Right lobe of liver (tissue), 4 donors: ENCODE results near the gene ZBED5.

Source experiments
- POLR2A ChIP-seq: fragments of 450-650 bp; IDR thresholded peaks from one replicate; pipeline ENCODE4 v1.6.1; 2017; ENCODE audit warnings: antibody characterized with exemption, mild to moderate bottlenecking
- TF ChIP-seq, protein P1 (sequence below), 4 donors: fragments of 200-600 bp in 3 of 4; fragments of 450-650 bp in 1 of 4; IDR thresholded peaks; one replicate each; pipeline versions ENCODE4 v1.5.1 to v1.8.0; 2016 to 2022; ENCODE audit warnings: antibody characterized with exemption in 4 of 4, mild to moderate bottlenecking in 2 of 4
- donor health status: DM: no; HTN: no; CAD: no.
- donor health status: DM: no; HTN: no; CAD: no.
- donor health status: DM: no; HTN: yes; CAD: no.

GRCh38 chr11:10894666-10895065, 36.8 kb upstream of the ZBED5 start:
- TF ChIP-seq, protein P1, sequence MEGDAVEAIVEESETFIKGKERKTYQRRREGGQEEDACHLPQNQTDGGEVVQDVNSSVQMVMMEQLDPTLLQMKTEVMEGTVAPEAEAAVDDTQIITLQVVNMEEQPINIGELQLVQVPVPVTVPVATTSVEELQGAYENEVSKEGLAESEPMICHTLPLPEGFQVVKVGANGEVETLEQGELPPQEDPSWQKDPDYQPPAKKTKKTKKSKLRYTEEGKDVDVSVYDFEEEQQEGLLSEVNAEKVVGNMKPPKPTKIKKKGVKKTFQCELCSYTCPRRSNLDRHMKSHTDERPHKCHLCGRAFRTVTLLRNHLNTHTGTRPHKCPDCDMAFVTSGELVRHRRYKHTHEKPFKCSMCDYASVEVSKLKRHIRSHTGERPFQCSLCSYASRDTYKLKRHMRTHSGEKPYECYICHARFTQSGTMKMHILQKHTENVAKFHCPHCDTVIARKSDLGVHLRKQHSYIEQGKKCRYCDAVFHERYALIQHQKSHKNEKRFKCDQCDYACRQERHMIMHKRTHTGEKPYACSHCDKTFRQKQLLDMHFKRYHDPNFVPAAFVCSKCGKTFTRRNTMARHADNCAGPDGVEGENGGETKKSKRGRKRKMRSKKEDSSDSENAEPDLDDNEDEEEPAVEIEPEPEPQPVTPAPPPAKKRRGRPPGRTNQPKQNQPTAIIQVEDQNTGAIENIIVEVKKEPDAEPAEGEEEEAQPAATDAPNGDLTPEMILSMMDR (IDR thresholded peaks at IDR 0.05) = no peak
- TF ChIP-seq POLR2A = no peak
